ENCODE measurements around the gene LTO1. TPM values are rescaled to one million over a fixed set of nuclear protein-coding genes. Genes with fewer than 3 reads are reported as not detected.

Gene LTO1
- total and polyA plus RNA-seq, 10 of the 15 experiments (the other 5 are each of a cell fraction or from before 2014, with no cell fraction given) = 2.6 to 27.5 (median 14.4) TPM

DNA sequence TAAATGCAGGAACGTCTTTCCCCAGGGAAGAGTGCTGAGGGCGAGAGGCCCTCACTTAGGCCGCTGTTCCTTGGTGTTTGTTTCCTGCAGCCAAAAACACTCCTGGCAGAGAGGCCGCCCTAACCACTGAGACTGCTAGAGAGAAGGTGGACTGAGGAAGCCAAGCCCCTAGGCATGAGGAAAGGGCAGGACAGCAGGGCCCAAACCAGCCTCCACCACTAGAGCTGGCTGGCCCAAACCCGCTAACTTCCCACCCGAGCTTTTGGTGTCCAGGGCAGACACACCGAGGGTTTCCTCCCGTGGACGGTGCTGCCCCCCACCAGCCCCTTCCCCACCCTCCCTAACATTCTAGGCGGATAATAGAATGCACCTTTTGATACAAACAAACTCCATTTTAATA, 22.7 kb upstream of the LTO1 start (continued):
- no peak for TF ChIP-seq PKNOX1 (IDR thresholded peaks at IDR 0.05)
- TF ChIP-seq, protein P1, sequence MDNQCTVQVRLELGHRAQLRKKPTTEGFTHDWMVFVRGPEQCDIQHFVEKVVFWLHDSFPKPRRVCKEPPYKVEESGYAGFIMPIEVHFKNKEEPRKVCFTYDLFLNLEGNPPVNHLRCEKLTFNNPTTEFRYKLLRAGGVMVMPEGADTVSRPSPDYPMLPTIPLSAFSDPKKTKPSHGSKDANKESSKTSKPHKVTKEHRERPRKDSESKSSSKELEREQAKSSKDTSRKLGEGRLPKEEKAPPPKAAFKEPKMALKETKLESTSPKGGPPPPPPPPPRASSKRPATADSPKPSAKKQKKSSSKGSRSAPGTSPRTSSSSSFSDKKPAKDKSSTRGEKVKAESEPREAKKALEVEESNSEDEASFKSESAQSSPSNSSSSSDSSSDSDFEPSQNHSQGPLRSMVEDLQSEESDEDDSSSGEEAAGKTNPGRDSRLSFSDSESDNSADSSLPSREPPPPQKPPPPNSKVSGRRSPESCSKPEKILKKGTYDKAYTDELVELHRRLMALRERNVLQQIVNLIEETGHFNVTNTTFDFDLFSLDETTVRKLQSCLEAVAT (IDR thresholded peaks at IDR 0.05) = no peak
- no peak for TF ChIP-seq HDAC6 (IDR thresholded peaks at IDR 0.05; ENCODE audit: unreplicated experiment)

DNA sequence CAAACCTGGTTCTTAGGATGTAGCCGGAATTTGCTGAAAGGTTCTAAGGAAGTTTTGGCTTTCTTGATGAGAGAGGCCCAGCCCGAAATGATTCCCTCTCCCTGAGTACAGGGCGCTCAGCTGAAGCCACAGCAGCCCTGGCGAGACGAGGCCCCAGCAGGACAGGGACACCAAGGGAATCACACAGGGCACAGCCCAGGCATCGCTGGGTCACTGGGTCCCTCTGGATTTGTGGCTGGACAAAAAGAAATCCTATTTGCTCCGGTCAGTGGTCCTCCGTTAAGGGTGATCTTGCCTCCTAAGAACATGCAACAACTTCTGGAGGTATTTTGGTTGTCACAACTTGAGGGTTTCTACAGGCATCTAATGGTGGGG, 22.3 kb upstream of the LTO1 start:
- SMC1A ChIA-PET (ENCODE audit: uncharacterized antibody, unreplicated experiment) = no interaction called here
- Histone ChIP-seq H4K20me1 (ENCODE audit: control insufficient read depth, insufficient read depth) (no peaks in the 10 kb centered on the region), H3K4me1 (ENCODE audit: control insufficient read depth, insufficient read depth, low read length) (no peaks in the 10 kb centered on the region; the same call in 1 of the 2 replicates), H2AFZ (ENCODE audit: control insufficient read depth, low read depth, low read length) (no peak overlapping the region), H3K4me2 (ENCODE audit: control insufficient read depth, insufficient read depth) (no peak overlapping the region), H3K79me2 (ENCODE audit: control insufficient read depth, insufficient read depth, low read length) (no peaks in the 10 kb centered on the region), H3K27ac (ENCODE audit: control insufficient read depth, insufficient read depth) (no peak overlapping the region), H3K4me3 (no peak overlapping the region), H3K27me3 (replicated peaks in 1 of 2; ENCODE audit: control insufficient read depth in 2 of 2, insufficient read depth in 2 of 2, low read length in 1 of 2) (peaks cover 7% of the 10 kb centered on the region in 2 experiments), H3K9me3 (replicated peaks; ENCODE audit: control insufficient read depth, insufficient read depth, low read length) (no peaks in the 10 kb centered on the region), H3K9ac (ENCODE audit: control insufficient read depth, insufficient read depth, low read length) (no peak overlapping the region), H3K36me3 (ENCODE audit: control insufficient read depth in 2 of 2, insufficient read depth in 2 of 2, low read length in 1 of 2) (no peaks in the 10 kb centered on the region)
- RAD21 ChIA-PET (ENCODE audit: unreplicated experiment) = no interaction called here
- 49% methylated on average over 8 of the region's 8 CpGs for WGBS (ENCODE audit: insufficient coverage, insufficient replicate concordance, low lambda C conversion rate, missing lambda C conversion rate)
- no peak for DNase-seq (ENCODE audit: low read depth, low spot score)
- ATAC-seq = no peak
- in situ Hi-C loops (cut with MboI) = no loop called here
- FAIRE-seq = no peak
- POLR2A ChIA-PET = no interaction called here
- CTCF ChIA-PET = no interaction called here
- intact Hi-C loops (cut with micrococcal nuclease; ENCODE audit: unreplicated experiment) = no loop called here
- no TSS peak for BruUV-seq (replicated peaks)
- TF ChIP-seq BCLAF1 (IDR thresholded peaks at IDR 0.05) (no peak), ATF7 (IDR thresholded peaks at IDR 0.05; ENCODE audit: low read depth) (no peak), SPI1 (IDR thresholded peaks at IDR 0.05; ENCODE audit: borderline replicate concordance, insufficient read depth, low read depth, low read length) (no peak), SMC3 (IDR thresholded peaks at IDR 0.05; ENCODE audit: borderline replicate concordance, low read length) (no peak), POLR2AphosphoS5 (IDR thresholded peaks at IDR 0.05; ENCODE audit: low read length) (no peak), SMAD1 (IDR thresholded peaks at IDR 0.05; ENCODE audit: low read depth, partially characterized antibody) (no peak), NR2C2 (IDR thresholded peaks at IDR 0.05; ENCODE audit: borderline replicate concordance, control insufficient read depth, insufficient read length, low read depth) (no peak), GATAD2B (conservative IDR thresholded peaks at IDR 0.05; ENCODE audit: low read depth) (no peak), RCOR1 (conservative IDR thresholded peaks at IDR 0.05; ENCODE audit: low read depth, low read length) (no peak), SIN3A (IDR thresholded peaks at IDR 0.05; ENCODE audit: low read depth, low read length) (no peak), CHD2 (IDR thresholded peaks at IDR 0.05; ENCODE audit: borderline replicate concordance, low read depth, low read length) (no peak), ZNF217 (IDR thresholded peaks at IDR 0.05) (no peak), NRF1 (conservative IDR thresholded peaks at IDR 0.05; ENCODE audit: low read depth, low read length) (no peak), CEBPB (IDR thresholded peaks at IDR 0.05; ENCODE audit: borderline replicate concordance in 1 of 2, low read depth in 2 of 2, low read length in 2 of 2) (no peak), HSF1 (IDR thresholded peaks at IDR 0.05; ENCODE audit: low read depth, low read length) (no peak)
